K562 (cell line): ENCODE data around the gene RASGRP2. TPM values are rescaled to one million over a fixed set of nuclear protein-coding genes. Genes with fewer than 3 reads are reported as not detected.

Source experiments
- CC2D1A ChIP-seq: fragments of 450-650 bp; IDR thresholded peaks from 2 replicates; pipeline ENCODE4 v1.6.1; 2017; ENCODE audit warnings: mild to moderate bottlenecking
- CREM ChIP-seq: IDR thresholded peaks from 2 replicates; pipeline ENCODE4 v1.6.1; 2014; ENCODE audit warnings: antibody characterized with exemption, low read depth
- ERF ChIP-seq: fragments of 450-650 bp; formaldehyde crosslinking; IDR thresholded peaks from 2 replicates; pipeline ENCODE4 v1.4.0; 2020; ENCODE audit warnings: mild to moderate bottlenecking, mixed read lengths
- FIP1L1 ChIP-seq: fragments of 200-400 bp; formaldehyde crosslinking; IDR thresholded peaks from 2 replicates; pipeline ENCODE4 v1.6.1; 2018; ENCODE audit warnings: mild to moderate bottlenecking, low read depth, low read length; ENCODE audit not compliant: poor library complexity, severe bottlenecking
- MAFK ChIP-seq: IDR thresholded peaks from 2 replicates; pipeline ENCODE4 v1.6.1; 2011; ENCODE audit warnings: low read length, improper control_type of control experiment
- MTA2 ChIP-seq: fragments of 450-650 bp; IDR thresholded peaks from 2 replicates; pipeline ENCODE4 v1.6.1; 2016; ENCODE audit warnings: low read depth
- NFIX ChIP-seq: fragments of 250-450 bp; sonication (Bioruptor Pico); IDR thresholded peaks from 2 replicates; pipeline ENCODE4 v1.4.0; 2020; ENCODE audit warnings: low read depth, mild to moderate bottlenecking, moderate library complexity
- NUFIP1 ChIP-seq: fragments of 450-650 bp; IDR thresholded peaks from 2 replicates; pipeline ENCODE4 v1.6.1; 2018; ENCODE audit not compliant: partially characterized antibody
- POLR2B ChIP-seq: fragments of 450-650 bp; IDR thresholded peaks from 2 replicates; pipeline ENCODE4 v1.6.1; 2018; ENCODE audit warnings: low read depth; ENCODE audit not compliant: partially characterized antibody
- POLR3G ChIP-seq: IDR thresholded peaks from 2 replicates; pipeline ENCODE4 v1.6.1; 2011; ENCODE audit not compliant: insufficient read length, insufficient replicate concordance; ENCODE audit errors: extremely low read depth
- PPARD ChIP-seq: fragments of 250-450 bp; sonication (Bioruptor Pico); IDR thresholded peaks from 2 replicates; pipeline ENCODE4 v1.8.0; 2022; ENCODE audit warnings: inconsistent platforms, mild to moderate bottlenecking, moderate library complexity
- PYGO2 ChIP-seq: fragments of 450-650 bp; IDR thresholded peaks from 2 replicates; pipeline ENCODE4 v1.6.1; 2016; ENCODE audit warnings: mild to moderate bottlenecking, missing genetic modification characterization, moderate library complexity, missing compliant biosample characterization
- RCOR1 ChIP-seq, 2 experiments: IDR thresholded peaks; 2 replicates each; pipeline ENCODE4 v1.6.1; 2012; ENCODE audit warnings: low read depth in 2 of 2, low read length in 2 of 2, borderline replicate concordance in 1 of 2, improper control_type of control experiment in 1 of 2
- SMAD3 ChIP-seq: fragments of 450-650 bp; formaldehyde crosslinking; conservative IDR thresholded peaks from 2 replicates; pipeline ENCODE4 v1.4.0; 2020; ENCODE audit warnings: mild to moderate bottlenecking
- STAG1 ChIP-seq: sonication (generic); formaldehyde crosslinking; IDR thresholded peaks from 2 replicates; pipeline ENCODE4 v1.5.0; 2020; ENCODE audit warnings: missing genetic modification reagents, borderline replicate concordance
- TBL1XR1 ChIP-seq, 2 experiments: IDR thresholded peaks; 2 replicates each; pipeline ENCODE4 v1.6.1; 2012; ENCODE audit warnings: improper control_type of control experiment in 2 of 2, low read length in 2 of 2, mild to moderate bottlenecking in 1 of 2
- ZNF695 ChIP-seq: fragments of 450-650 bp; formaldehyde crosslinking; IDR thresholded peaks from 2 replicates; pipeline ENCODE4 v1.4.0; 2020; ENCODE audit warnings: mild to moderate bottlenecking, moderate library complexity
- ZNF766 ChIP-seq: fragments of 200-800 bp; sonication (Bioruptor generic); conservative IDR thresholded peaks from 2 replicates; pipeline ENCODE4 v1.6.1; 2016; ENCODE audit warnings: missing genetic modification characterization, missing compliant biosample characterization
- polyA plus RNA-seq, 8 experiments: library from polyadenylated mRNA; depleted of rRNA in 4 of 8; stranded (reverse) in 5 of 8; unstranded in 3 of 8; fragments of >200 nt; fragmentation: Nextera tagmentation in 2 of 8; fragmentation: Illumina TruSeq in 1 of 8; extraction: Ambion mirVana in 2 of 8; extraction: Trizol in 1 of 8; gene quantifications; 2 replicates each; pipeline versions ENCODE4 v1.2.1 to v1.2.3, GENCODE V29; 2011 to 2014; ENCODE audit warnings: inconsistent platforms in 1 of 8, missing spikeins in 1 of 8
- total RNA-seq, 7 experiments: library from RNA; depleted of rRNA in 6 of 7; stranded (reverse); fragments of >200 nt in 6 of 7; fragmentation: Illumina TruSeq in 2 of 7; extraction: Trizol in 2 of 7; gene quantifications; 2 replicates each; pipeline versions ENCODE4 v1.2.1 to v1.2.3, GENCODE V29; 2011 to 2021; ENCODE audit warnings: low replicate concordance in 1 of 7
- TF ChIP-seq, protein P1 (sequence below): sonication (generic); formaldehyde crosslinking; IDR thresholded peaks from 2 replicates; pipeline ENCODE4 v1.8.0; 2023; ENCODE audit warnings: missing genetic modification reagents, mild to moderate bottlenecking, borderline replicate concordance
- TF ChIP-seq, protein P2 (sequence below): sonication (generic); formaldehyde crosslinking; IDR thresholded peaks from 2 replicates; pipeline ENCODE4 v1.8.0; 2022; ENCODE audit warnings: missing genetic modification reagents, mild to moderate bottlenecking, borderline replicate concordance
- TF ChIP-seq, protein P3 (sequence below): fragments of 250-450 bp; sonication (Bioruptor Pico); IDR thresholded peaks from 2 replicates; pipeline ENCODE4 v1.5.0; 2020; ENCODE audit warnings: mild to moderate bottlenecking, borderline replicate concordance

RASGRP2 gene
- total and polyA plus RNA-seq, 9 of the 15 experiments (the other 6 are each of a cell fraction or from before 2014, with no cell fraction given), result 0.87 to 22.7 (median 5.5) TPM

DNA sequence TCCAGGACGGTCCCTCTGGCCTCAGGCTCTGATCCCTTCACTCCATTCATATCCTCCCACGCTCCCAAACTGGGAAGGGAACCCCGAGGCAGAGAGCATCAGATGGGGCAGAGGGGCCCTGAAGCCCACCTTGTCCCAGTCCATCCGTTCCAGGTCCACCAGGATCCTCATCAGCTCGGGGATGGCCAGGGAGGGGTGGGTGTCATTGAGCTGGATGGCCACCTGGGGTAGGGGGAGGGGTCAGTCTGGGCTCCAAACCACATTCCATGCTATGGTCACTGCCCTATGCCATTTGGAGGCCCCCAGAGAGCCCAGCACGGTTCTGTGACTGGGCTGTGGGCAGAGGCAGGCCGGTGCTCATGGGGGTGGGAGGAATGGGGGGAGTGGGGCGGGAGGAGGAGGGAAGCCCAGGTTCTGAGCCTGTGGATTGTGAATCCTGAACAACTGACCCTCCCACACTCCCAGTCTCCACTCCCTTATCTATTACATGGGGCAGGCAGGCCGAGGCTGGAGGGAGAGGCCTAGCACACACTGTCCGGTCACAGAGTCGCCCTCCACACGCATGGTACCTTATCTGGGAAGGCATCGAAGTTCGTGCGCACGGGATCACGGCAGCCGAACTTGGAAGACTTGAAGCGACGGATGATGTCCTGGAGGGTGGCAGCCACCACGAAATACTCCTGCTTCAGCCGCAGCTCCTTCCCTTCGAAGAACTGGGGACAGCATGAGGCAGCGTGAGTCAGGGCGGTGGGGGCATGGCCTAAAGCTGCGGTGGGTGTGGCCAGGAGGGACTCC lies 10.4 kb upstream of the RASGRP2 start (continued):
- TF ChIP-seq, protein P1, sequence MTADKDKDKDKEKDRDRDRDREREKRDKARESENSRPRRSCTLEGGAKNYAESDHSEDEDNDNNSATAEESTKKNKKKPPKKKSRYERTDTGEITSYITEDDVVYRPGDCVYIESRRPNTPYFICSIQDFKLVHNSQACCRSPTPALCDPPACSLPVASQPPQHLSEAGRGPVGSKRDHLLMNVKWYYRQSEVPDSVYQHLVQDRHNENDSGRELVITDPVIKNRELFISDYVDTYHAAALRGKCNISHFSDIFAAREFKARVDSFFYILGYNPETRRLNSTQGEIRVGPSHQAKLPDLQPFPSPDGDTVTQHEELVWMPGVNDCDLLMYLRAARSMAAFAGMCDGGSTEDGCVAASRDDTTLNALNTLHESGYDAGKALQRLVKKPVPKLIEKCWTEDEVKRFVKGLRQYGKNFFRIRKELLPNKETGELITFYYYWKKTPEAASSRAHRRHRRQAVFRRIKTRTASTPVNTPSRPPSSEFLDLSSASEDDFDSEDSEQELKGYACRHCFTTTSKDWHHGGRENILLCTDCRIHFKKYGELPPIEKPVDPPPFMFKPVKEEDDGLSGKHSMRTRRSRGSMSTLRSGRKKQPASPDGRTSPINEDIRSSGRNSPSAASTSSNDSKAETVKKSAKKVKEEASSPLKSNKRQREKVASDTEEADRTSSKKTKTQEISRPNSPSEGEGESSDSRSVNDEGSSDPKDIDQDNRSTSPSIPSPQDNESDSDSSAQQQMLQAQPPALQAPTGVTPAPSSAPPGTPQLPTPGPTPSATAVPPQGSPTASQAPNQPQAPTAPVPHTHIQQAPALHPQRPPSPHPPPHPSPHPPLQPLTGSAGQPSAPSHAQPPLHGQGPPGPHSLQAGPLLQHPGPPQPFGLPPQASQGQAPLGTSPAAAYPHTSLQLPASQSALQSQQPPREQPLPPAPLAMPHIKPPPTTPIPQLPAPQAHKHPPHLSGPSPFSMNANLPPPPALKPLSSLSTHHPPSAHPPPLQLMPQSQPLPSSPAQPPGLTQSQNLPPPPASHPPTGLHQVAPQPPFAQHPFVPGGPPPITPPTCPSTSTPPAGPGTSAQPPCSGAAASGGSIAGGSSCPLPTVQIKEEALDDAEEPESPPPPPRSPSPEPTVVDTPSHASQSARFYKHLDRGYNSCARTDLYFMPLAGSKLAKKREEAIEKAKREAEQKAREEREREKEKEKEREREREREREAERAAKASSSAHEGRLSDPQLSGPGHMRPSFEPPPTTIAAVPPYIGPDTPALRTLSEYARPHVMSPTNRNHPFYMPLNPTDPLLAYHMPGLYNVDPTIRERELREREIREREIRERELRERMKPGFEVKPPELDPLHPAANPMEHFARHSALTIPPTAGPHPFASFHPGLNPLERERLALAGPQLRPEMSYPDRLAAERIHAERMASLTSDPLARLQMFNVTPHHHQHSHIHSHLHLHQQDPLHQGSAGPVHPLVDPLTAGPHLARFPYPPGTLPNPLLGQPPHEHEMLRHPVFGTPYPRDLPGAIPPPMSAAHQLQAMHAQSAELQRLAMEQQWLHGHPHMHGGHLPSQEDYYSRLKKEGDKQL (CRISPR knock-in tag), result no peak
- no peak for TF ChIP-seq ERF (CRISPR knock-in tag)
- no peak for TF ChIP-seq POLR3G
- no peak for TF ChIP-seq PYGO2 (tag)
- peak; percentile 52 for TF ChIP-seq CREM
- TF ChIP-seq TBL1XR1 (IDR thresholded peaks at IDR 0.05; ENCODE audit: low read length in 2 of 2), result no peak
- no peak for TF ChIP-seq PPARD (CRISPR knock-in tag)
- TF ChIP-seq, protein P2, sequence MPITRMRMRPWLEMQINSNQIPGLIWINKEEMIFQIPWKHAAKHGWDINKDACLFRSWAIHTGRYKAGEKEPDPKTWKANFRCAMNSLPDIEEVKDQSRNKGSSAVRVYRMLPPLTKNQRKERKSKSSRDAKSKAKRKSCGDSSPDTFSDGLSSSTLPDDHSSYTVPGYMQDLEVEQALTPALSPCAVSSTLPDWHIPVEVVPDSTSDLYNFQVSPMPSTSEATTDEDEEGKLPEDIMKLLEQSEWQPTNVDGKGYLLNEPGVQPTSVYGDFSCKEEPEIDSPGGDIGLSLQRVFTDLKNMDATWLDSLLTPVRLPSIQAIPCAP, result no peak
- TF ChIP-seq CC2D1A, result no peak
- no peak for TF ChIP-seq ZNF695 (CRISPR knock-in tag)
- TF ChIP-seq MAFK, result no peak
- no peak for TF ChIP-seq SMAD3
- TF ChIP-seq ZNF766, result no peak
- no peak for TF ChIP-seq FIP1L1
- TF ChIP-seq POLR2B, result no peak
- TF ChIP-seq RCOR1 (IDR thresholded peaks at IDR 0.05; ENCODE audit: borderline replicate concordance in 1 of 2, low read depth in 2 of 2, low read length in 2 of 2), result peak in 1 of 2 experiments; percentile 46; a peak in 1 of 4 replicates
- TF ChIP-seq NFIX (CRISPR knock-in tag), result no peak
- TF ChIP-seq, protein P3, sequence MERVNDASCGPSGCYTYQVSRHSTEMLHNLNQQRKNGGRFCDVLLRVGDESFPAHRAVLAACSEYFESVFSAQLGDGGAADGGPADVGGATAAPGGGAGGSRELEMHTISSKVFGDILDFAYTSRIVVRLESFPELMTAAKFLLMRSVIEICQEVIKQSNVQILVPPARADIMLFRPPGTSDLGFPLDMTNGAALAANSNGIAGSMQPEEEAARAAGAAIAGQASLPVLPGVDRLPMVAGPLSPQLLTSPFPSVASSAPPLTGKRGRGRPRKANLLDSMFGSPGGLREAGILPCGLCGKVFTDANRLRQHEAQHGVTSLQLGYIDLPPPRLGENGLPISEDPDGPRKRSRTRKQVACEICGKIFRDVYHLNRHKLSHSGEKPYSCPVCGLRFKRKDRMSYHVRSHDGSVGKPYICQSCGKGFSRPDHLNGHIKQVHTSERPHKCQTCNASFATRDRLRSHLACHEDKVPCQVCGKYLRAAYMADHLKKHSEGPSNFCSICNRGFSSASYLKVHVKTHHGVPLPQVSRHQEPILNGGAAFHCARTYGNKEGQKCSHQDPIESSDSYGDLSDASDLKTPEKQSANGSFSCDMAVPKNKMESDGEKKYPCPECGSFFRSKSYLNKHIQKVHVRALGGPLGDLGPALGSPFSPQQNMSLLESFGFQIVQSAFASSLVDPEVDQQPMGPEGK (CRISPR knock-in tag), result no peak
- no peak for TF ChIP-seq NUFIP1
- TF ChIP-seq MTA2, result no peak
- no peak for TF ChIP-seq STAG1
